ENCODE data around the gene LPP. TPM values are rescaled to one million over a fixed set of nuclear protein-coding genes. Genes with fewer than 3 reads are reported as not detected.

LPP gene
- total and polyA plus RNA-seq, 2 of the 13 experiments (the other 11 are each of a cell fraction or from before 2014, with no cell fraction given): 19.2 to 29.9 TPM

DNA sequence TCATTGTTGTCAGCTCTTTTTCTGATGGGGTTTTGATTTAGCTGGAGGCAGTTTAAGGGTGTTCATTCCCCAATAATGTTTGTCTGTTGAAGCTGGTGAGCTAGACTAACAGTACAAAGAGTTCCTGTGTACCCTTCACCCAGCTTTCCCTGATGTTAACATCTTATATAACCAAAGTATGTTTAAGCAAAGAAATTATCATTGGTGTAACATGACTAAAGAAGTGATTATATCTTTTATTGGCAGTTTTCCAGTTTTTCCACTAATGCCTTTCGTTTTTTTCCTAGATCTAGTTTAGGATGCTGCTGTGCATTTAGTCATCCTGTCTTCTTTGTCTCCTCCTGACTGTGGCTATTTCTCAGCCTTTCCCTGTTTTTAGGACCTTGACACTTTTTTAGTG lies 165.6 kb downstream of the LPP start (continued):
- no peak for TF ChIP-seq ZNF850 (CRISPR knock-in tag; conservative IDR thresholded peaks at IDR 0.05)
- TF ChIP-seq RAD21 (CRISPR knock-in tag; IDR thresholded peaks at IDR 0.05): no peak
- peak; percentile 42; the same call in 1 of the 2 replicates for TF ChIP-seq RXRB (CRISPR knock-in tag; IDR thresholded peaks at IDR 0.05; ENCODE audit: borderline replicate concordance)
- no peak for TF ChIP-seq ZNF557 (CRISPR knock-in tag; IDR thresholded peaks at IDR 0.05)
- TF ChIP-seq, protein P1, sequence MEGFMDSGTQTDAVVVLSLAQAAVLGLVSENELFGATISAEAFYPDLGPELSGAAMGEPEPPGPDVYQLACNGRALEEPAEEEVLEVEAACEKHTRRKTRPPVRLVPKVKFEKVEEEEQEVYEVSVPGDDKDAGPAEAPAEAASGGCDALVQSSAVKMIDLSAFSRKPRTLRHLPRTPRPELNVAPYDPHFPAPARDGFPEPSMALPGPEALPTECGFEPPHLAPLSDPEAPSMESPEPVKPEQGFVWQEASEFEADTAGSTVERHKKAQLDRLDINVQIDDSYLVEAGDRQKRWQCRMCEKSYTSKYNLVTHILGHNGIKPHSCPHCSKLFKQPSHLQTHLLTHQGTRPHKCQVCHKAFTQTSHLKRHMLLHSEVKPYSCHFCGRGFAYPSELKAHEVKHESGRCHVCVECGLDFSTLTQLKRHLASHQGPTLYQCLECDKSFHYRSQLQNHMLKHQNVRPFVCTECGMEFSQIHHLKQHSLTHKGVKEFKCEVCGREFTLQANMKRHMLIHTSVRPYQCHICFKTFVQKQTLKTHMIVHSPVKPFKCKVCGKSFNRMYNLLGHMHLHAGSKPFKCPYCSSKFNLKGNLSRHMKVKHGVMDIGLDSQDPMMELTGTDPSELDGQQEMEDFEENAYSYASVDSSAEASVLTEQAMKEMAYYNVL (CRISPR knock-in tag; IDR thresholded peaks at IDR 0.05; ENCODE audit: borderline replicate concordance): no peak
- TF ChIP-seq GABPB1 (CRISPR knock-in tag; IDR thresholded peaks at IDR 0.05): no peak
- no peak for TF ChIP-seq NONO (IDR thresholded peaks at IDR 0.05)
- no peak for TF ChIP-seq NONO (CRISPR knock-in tag; conservative IDR thresholded peaks at IDR 0.05)
- TF ChIP-seq ZNF570 (CRISPR knock-in tag; IDR thresholded peaks at IDR 0.05; ENCODE audit: borderline replicate concordance): no peak
- TF ChIP-seq, protein P2, sequence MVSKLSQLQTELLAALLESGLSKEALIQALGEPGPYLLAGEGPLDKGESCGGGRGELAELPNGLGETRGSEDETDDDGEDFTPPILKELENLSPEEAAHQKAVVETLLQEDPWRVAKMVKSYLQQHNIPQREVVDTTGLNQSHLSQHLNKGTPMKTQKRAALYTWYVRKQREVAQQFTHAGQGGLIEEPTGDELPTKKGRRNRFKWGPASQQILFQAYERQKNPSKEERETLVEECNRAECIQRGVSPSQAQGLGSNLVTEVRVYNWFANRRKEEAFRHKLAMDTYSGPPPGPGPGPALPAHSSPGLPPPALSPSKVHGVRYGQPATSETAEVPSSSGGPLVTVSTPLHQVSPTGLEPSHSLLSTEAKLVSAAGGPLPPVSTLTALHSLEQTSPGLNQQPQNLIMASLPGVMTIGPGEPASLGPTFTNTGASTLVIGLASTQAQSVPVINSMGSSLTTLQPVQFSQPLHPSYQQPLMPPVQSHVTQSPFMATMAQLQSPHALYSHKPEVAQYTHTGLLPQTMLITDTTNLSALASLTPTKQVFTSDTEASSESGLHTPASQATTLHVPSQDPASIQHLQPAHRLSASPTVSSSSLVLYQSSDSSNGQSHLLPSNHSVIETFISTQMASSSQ (IDR thresholded peaks at IDR 0.05; ENCODE audit: low read depth): no peak
- TF ChIP-seq, protein P2 (CRISPR knock-in tag; IDR thresholded peaks at IDR 0.05; ENCODE audit: borderline replicate concordance): no peak
- TF ChIP-seq, protein P3, sequence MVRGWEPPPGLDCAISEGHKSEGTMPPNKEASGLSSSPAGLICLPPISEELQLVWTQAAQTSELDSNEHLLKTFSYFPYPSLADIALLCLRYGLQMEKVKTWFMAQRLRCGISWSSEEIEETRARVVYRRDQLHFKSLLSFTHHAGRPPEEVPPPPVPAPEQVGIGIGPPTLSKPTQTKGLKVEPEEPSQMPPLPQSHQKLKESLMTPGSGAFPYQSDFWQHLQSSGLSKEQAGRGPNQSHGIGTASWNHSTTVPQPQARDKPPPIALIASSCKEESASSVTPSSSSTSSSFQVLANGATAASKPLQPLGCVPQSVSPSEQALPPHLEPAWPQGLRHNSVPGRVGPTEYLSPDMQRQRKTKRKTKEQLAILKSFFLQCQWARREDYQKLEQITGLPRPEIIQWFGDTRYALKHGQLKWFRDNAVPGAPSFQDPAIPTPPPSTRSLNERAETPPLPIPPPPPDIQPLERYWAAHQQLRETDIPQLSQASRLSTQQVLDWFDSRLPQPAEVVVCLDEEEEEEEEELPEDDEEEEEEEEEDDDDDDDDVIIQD (CRISPR knock-in tag; IDR thresholded peaks at IDR 0.05; ENCODE audit: low read depth): peak; percentile 44; the same call in 1 of the 2 replicates
- TF ChIP-seq, protein P4, sequence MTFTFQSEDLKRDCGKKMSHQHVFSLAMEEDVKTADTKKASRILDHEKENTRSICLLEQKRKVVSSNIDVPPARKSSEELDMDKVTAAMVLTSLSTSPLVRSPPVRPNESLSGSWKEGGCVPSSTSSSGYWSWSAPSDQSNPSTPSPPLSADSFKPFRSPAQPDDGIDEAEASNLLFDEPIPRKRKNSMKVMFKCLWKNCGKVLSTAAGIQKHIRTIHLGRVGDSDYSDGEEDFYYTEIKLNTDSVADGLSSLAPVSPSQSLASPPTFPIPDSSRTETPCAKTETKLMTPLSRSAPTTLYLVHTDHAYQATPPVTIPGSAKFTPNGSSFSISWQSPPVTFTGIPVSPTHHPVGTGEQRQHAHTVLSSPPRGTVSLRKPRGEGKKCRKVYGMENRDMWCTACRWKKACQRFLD (CRISPR knock-in tag; IDR thresholded peaks at IDR 0.05; ENCODE audit: borderline replicate concordance): no peak
- TF ChIP-seq, protein P5, sequence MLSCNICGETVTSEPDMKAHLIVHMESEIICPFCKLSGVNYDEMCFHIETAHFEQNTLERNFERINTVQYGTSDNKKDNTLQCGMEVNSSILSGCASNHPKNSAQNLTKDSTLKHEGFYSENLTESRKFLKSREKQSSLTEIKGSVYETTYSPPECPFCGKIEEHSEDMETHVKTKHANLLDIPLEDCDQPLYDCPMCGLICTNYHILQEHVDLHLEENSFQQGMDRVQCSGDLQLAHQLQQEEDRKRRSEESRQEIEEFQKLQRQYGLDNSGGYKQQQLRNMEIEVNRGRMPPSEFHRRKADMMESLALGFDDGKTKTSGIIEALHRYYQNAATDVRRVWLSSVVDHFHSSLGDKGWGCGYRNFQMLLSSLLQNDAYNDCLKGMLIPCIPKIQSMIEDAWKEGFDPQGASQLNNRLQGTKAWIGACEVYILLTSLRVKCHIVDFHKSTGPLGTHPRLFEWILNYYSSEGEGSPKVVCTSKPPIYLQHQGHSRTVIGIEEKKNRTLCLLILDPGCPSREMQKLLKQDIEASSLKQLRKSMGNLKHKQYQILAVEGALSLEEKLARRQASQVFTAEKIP (CRISPR knock-in tag; IDR thresholded peaks at IDR 0.05; ENCODE audit: borderline replicate concordance): no peak
- no peak for TF ChIP-seq JARID2 (CRISPR knock-in tag; IDR thresholded peaks at IDR 0.05; ENCODE audit: insufficient replicate concordance)
- TF ChIP-seq AHR (CRISPR knock-in tag; IDR thresholded peaks at IDR 0.05): no peak
- TF ChIP-seq SMAD3 (CRISPR knock-in tag; IDR thresholded peaks at IDR 0.05): no peak
- peak; percentile 36; the same call in 1 of the 2 replicates for TF ChIP-seq BCL6 (CRISPR knock-in tag; IDR thresholded peaks at IDR 0.05)
- no peak for TF ChIP-seq CBFB (CRISPR knock-in tag; IDR thresholded peaks at IDR 0.05)
